HepG2 (cell line): ENCODE measurements around the gene KAT2A. TPM values are rescaled to one million over a fixed set of nuclear protein-coding genes. Genes with fewer than 3 reads are reported as not detected.

Experiments
- ATAC-seq: fragments of 200-7000 bp; cut with Tn5 transposase; 3 replicates; pipeline ENCODE4 v1.9.1; 2020; ENCODE audit warnings: mild to moderate bottlenecking, moderate library complexity
- BruUV-seq: library from RNA; stranded (reverse); fragments of 400-500 nt; replicated peaks from 2 replicates; lab custom pipeline; 2021; lab: Mats Ljungman, UMichigan
- CTCF ChIA-PET: fragments of 300-600 bp; formaldehyde crosslinking; extraction: SDS; loops from one replicate; lab custom pipeline; 2021; ENCODE audit warnings: low total read pairs, inconsistent platforms, low intra/inter-chr PET ratio; lab: Yijun Ruan, JAX
- POLR2A ChIA-PET: fragments of 350-600 bp; sonication (Branson Sonifier 250); formaldehyde crosslinking; loops from one replicate; lab custom pipeline; 2020; ENCODE audit warnings: antibody characterized with exemption, inconsistent platforms; lab: Yijun Ruan, JAX
- DNase-seq: peaks from one replicate; pipeline ENCODE4 v3.0.0-alpha.2; 2015; ENCODE audit warnings: low spot score
- FAIRE-seq: peaks from 3 replicates; lab custom pipeline; 2011; peaks lifted over from hg19 to GRCh38; lab: Jason Lieb, UNC
- H2AFZ ChIP-seq: one replicate; pipeline ENCODE4 v1.6.1; 2011; ENCODE audit warnings: low read length, inconsistent platforms
- H3K27ac ChIP-seq: fragments of 300-600 bp; 3 replicates; pipeline ENCODE4 v1.8.0; 2011; ENCODE audit warnings: mixed run types, mild to moderate bottlenecking, mixed read lengths, low read length, inconsistent platforms; ENCODE audit not compliant: insufficient read depth; ENCODE audit errors: extremely low read length
- H3K27me3 ChIP-seq, 2 experiments: fragments of 200-600 bp in 1 of 2; 2 replicates in 1 of 2; 3 replicates in 1 of 2; pipeline versions ENCODE4 v1.6.0 to v1.8.0; 2011; ENCODE audit warnings: low read length in 2 of 2, mild to moderate bottlenecking in 2 of 2, moderate library complexity in 2 of 2, inconsistent platforms in 1 of 2; ENCODE audit not compliant: insufficient read depth in 2 of 2, control insufficient read depth in 1 of 2
- H3K36me3 ChIP-seq, 2 experiments: fragments of 200-600 bp in 1 of 2; replicated peaks in 1 of 2; 2 replicates in 1 of 2; 3 replicates in 1 of 2; pipeline versions ENCODE4 v1.5.1 to v1.8.0; 2011; ENCODE audit warnings: low read length in 2 of 2, inconsistent platforms in 1 of 2; ENCODE audit not compliant: insufficient read depth in 2 of 2, control insufficient read depth in 1 of 2
- H3K4me1 ChIP-seq: 2 replicates; pipeline ENCODE4 v1.5.1; 2012; ENCODE audit warnings: low read length, inconsistent platforms; ENCODE audit not compliant: insufficient read depth
- H3K4me2 ChIP-seq: 2 replicates; pipeline ENCODE4 v1.6.0; 2011; ENCODE audit warnings: low read depth, low read length, inconsistent platforms
- H3K4me3 ChIP-seq, 3 experiments: fragments of 200-600 bp in 1 of 3; sonication (generic), shearing (Covaris generic) in 1 of 3; replicated peaks in 1 of 3; 2 replicates each; pipeline ENCODE4 v1.5.1; 2011 to 2016; ENCODE audit warnings: low read length in 3 of 3, inconsistent platforms in 2 of 3, low read depth in 2 of 3, mild to moderate bottlenecking in 2 of 3, control low read depth in 1 of 3, mixed read lengths in 1 of 3; ENCODE audit not compliant: insufficient read depth in 1 of 3
- H3K79me2 ChIP-seq: one replicate; pipeline ENCODE4 v1.6.1; 2011; ENCODE audit warnings: low read length, inconsistent platforms; ENCODE audit not compliant: insufficient read depth
- H3K9ac ChIP-seq: 2 replicates; pipeline ENCODE4 v1.6.0; 2011; ENCODE audit warnings: mild to moderate bottlenecking, low read depth, low read length, inconsistent platforms; ENCODE audit not compliant: insufficient read depth
- H3K9me3 ChIP-seq: 2 replicates; pipeline ENCODE4 v1.5.1; 2012; ENCODE audit warnings: mild to moderate bottlenecking, low read length
- H4K20me1 ChIP-seq: 2 replicates; pipeline ENCODE4 v1.6.0; 2011; ENCODE audit warnings: inconsistent platforms, mild to moderate bottlenecking, low read length, moderate library complexity; ENCODE audit not compliant: insufficient read depth
- ATF3 ChIP-seq: sonication (generic); formaldehyde crosslinking; IDR thresholded peaks from 2 replicates; pipeline ENCODE4 v1.4.0; 2020; ENCODE audit warnings: missing genetic modification reagents
- CREBL2 ChIP-seq: sonication (generic); formaldehyde crosslinking; IDR thresholded peaks from 2 replicates; pipeline ENCODE4 v1.8.1; 2023; ENCODE audit warnings: missing genetic modification reagents, mild to moderate bottlenecking, borderline replicate concordance
- DR1 ChIP-seq: sonication (generic); formaldehyde crosslinking; IDR thresholded peaks from 2 replicates; pipeline ENCODE4 v1.8.0; 2021; ENCODE audit warnings: mild to moderate bottlenecking, missing genetic modification reagents, inconsistent platforms
- EP300 ChIP-seq, 3 experiments: sonication (generic) in 1 of 3; formaldehyde crosslinking in 1 of 3; IDR thresholded peaks; 2 replicates each; pipeline versions ENCODE4 v1.5.1 to v1.6.1; 2011 to 2020; ENCODE audit warnings: low read depth in 2 of 3, low read length in 2 of 3, borderline replicate concordance in 1 of 3, improper control_type of control experiment in 1 of 3, mild to moderate bottlenecking in 1 of 3, missing genetic modification reagents in 1 of 3, moderate library complexity in 1 of 3
- HNRNPK ChIP-seq: fragments of 200-400 bp; formaldehyde crosslinking; IDR thresholded peaks from 2 replicates; pipeline ENCODE4 v1.6.1; 2018; ENCODE audit warnings: low read length, low read depth, moderate library complexity, mild to moderate bottlenecking; ENCODE audit not compliant: poor library complexity, severe bottlenecking
- ISL2 ChIP-seq: sonication (generic); formaldehyde crosslinking; IDR thresholded peaks from 2 replicates; pipeline ENCODE4 v1.5.0; 2020; ENCODE audit warnings: missing genetic modification reagents
- NR3C1 ChIP-seq: sonication (generic); formaldehyde crosslinking; IDR thresholded peaks from 2 replicates; pipeline ENCODE4 v1.4.0; 2020; ENCODE audit warnings: missing genetic modification reagents
- PATZ1 ChIP-seq: sonication (generic); formaldehyde crosslinking; IDR thresholded peaks from 2 replicates; pipeline ENCODE4 v1.4.0; 2020; ENCODE audit warnings: missing genetic modification reagents
- SALL1 ChIP-seq: sonication (generic); formaldehyde crosslinking; IDR thresholded peaks from 2 replicates; pipeline ENCODE4 v1.8.0; 2022; ENCODE audit warnings: mild to moderate bottlenecking, missing genetic modification reagents
- SRF ChIP-seq: IDR thresholded peaks from 2 replicates; pipeline ENCODE4 v1.6.1; 2011; ENCODE audit warnings: mild to moderate bottlenecking, low read depth, low read length, moderate library complexity
- TERF1 ChIP-seq: sonication (generic); formaldehyde crosslinking; IDR thresholded peaks from 2 replicates; pipeline ENCODE4 v1.8.0; 2022; ENCODE audit warnings: mild to moderate bottlenecking, missing genetic modification reagents, moderate library complexity
- ZNF33A ChIP-seq: sonication (generic); formaldehyde crosslinking; IDR thresholded peaks from 2 replicates; pipeline ENCODE4 v1.5.1; 2020; ENCODE audit warnings: missing genetic modification reagents, mild to moderate bottlenecking, moderate library complexity, borderline replicate concordance
- ZNF607 ChIP-seq: sonication (generic); formaldehyde crosslinking; IDR thresholded peaks from 2 replicates; pipeline ENCODE4 v1.5.1; 2020; ENCODE audit warnings: missing genetic modification reagents, mild to moderate bottlenecking, borderline replicate concordance
- ZNF749 ChIP-seq: sonication (generic); formaldehyde crosslinking; IDR thresholded peaks from 2 replicates; pipeline ENCODE4 v1.8.0; 2022; ENCODE audit warnings: mild to moderate bottlenecking, missing genetic modification reagents, moderate library complexity, borderline replicate concordance
- ZNF83 ChIP-seq: sonication (generic); formaldehyde crosslinking; IDR thresholded peaks from 2 replicates; pipeline ENCODE4 v1.4.0; 2020; ENCODE audit warnings: missing genetic modification reagents, mild to moderate bottlenecking, borderline replicate concordance
- ZZZ3 ChIP-seq: sonication (generic); formaldehyde crosslinking; IDR thresholded peaks from 2 replicates; pipeline ENCODE4 v1.4.0; 2020; ENCODE audit warnings: missing genetic modification reagents, mild to moderate bottlenecking, borderline replicate concordance
- WGBS: methylation state at CpG from one replicate; pipeline ENCODE4 v1.1.6; 2017; ENCODE audit warnings: low lambda C conversion rate; 5-methylcytosine and 5-hydroxymethylcytosine counted together
- in situ Hi-C: cut with HindIII; loops from 2 replicates; pipeline ENCODE4 v1.10.0; 2017; ENCODE audit warnings: low pct_unique_long_range_greater_than_20kb; ENCODE audit not compliant: extremely low pct_ligation_motif_present
- intact Hi-C: fragments of 100-400 bp; cut with micrococcal nuclease; formaldehyde crosslinking; loops from one replicate; pipeline ENCODE4 v1.10.0; 2022; ENCODE audit not compliant: unreplicated experiment
- polyA plus RNA-seq, 8 experiments: library from polyadenylated mRNA; depleted of rRNA in 3 of 8; stranded (reverse) in 7 of 8; unstranded in 1 of 8; fragments of >200 nt; fragmentation: Illumina TruSeq in 4 of 8; extraction: Trizol in 4 of 8; gene quantifications; 2 replicates each; pipeline versions ENCODE4 v1.2.1 to v1.2.3, GENCODE V29; 2011 to 2016; ENCODE audit warnings: low read depth in 4 of 8, missing spikeins in 1 of 8, mixed read lengths in 1 of 8; ENCODE audit not compliant: insufficient read depth in 1 of 8
- total RNA-seq, 5 experiments: library from RNA; depleted of rRNA; stranded (reverse); fragments of >200 nt; fragmentation: Illumina TruSeq; extraction: Trizol; gene quantifications; 2 replicates each; pipeline ENCODE4 v1.2.3, GENCODE V29; 2016; ENCODE audit warnings: low read depth in 1 of 5

Gene KAT2A
- total and polyA plus RNA-seq, 2 of the 13 experiments (the other 11 are each of a cell fraction or from before 2014, with no cell fraction given): 29.1 to 90.4 TPM

GRCh38 chr17:42153919-42154742, 33.0 kb upstream of the KAT2A start:
- peak overlapping the region; percentile 94 for H3K9ac ChIP-seq
- no peaks in the 10 kb centered on the region for H3K9me3 ChIP-seq
- H3K36me3 ChIP-seq: peaks cover 1 to 8% of the 10 kb centered on the region in 2 experiments; a peak in 2 of 5 replicates
- peak overlapping the region; percentile 95 to 100 (median 97) for H3K4me3 ChIP-seq
- in situ Hi-C loops (no loop called here), intact Hi-C loops (no loop called here)
- no peak overlapping the region for H2AFZ ChIP-seq
- POLR2A ChIA-PET: interaction anchor here (0.5 to 2.6 kb wide), 21 partner anchors 9 to 466 kb away, joined by 3 to 20 read pairs (median 4); partner anchors contain the start of genes DHX58, DNAJC7, GHDC and KAT2A
- peak; percentile 39 for ATAC-seq
- H3K27me3 ChIP-seq: no peaks in the 10 kb centered on the region; a peak in 1 of 5 replicates
- peaks cover 51% of the 10 kb centered on the region for H3K79me2 ChIP-seq
- CTCF ChIA-PET: no interaction called here
- peaks cover 5% of the 10 kb centered on the region; the same call in 1 of the 2 replicates for H4K20me1 ChIP-seq
- WGBS: 2% methylated on average over 15 of the region's 15 CpGs
- H3K4me1 ChIP-seq: peaks cover 48% of the 10 kb centered on the region
- no peak for FAIRE-seq
- peak overlapping the region; percentile 71 for H3K27ac ChIP-seq
- TSS peak; percentile 95 for BruUV-seq
- DNase-seq: peak; percentile 71
- peak overlapping the region; percentile 94 for H3K4me2 ChIP-seq
- no peak for TF ChIP-seq NR3C1 (CRISPR knock-in tag)
- TF ChIP-seq PATZ1 (CRISPR knock-in tag): no peak; the same call in 1 of the 2 replicates
- TF ChIP-seq SALL1 (CRISPR knock-in tag): no peak
- TF ChIP-seq DR1 (CRISPR knock-in tag): 0 out of 2 replicates have a peak, but pooled peaks have one; percentile 34
- TF ChIP-seq HNRNPK: no peak
- no peak for TF ChIP-seq ZNF83 (CRISPR knock-in tag)
- no peak for TF ChIP-seq ZNF607
- TF ChIP-seq ISL2 (CRISPR knock-in tag): no peak
- no peak for TF ChIP-seq ZNF33A
- TF ChIP-seq ATF3 (CRISPR knock-in tag): no peak
- TF ChIP-seq TERF1 (CRISPR knock-in tag): no peak
- no peak for TF ChIP-seq ZNF749 (CRISPR knock-in tag)
- no peak for TF ChIP-seq SRF
- TF ChIP-seq EP300 (IDR thresholded peaks at IDR 0.05; ENCODE audit: low read depth in 2 of 2, low read length in 2 of 2): no peak
- TF ChIP-seq EP300 (CRISPR knock-in tag; IDR thresholded peaks at IDR 0.05; ENCODE audit: borderline replicate concordance): no peak
- TF ChIP-seq CREBL2: peak; percentile 25; the same call in 1 of the 2 replicates
- TF ChIP-seq ZZZ3 (CRISPR knock-in tag): no peak
